Activated CD4-positive, alpha-beta T cell treated with anti-CD3 and anti-CD28 coated beads, Interleukin-2, amount 50 U/mL, for 24 hours (primary cell): ENCODE data around the gene LRRC73.
"Not testable (repeated sequence)": the region's sequence is repeated elsewhere in the genome, so short reads cannot be mapped to it uniquely, and the experiment has no call there.

Experiments
- DNase-seq, 2 donors: peaks; one replicate each; pipeline ENCODE4 v3.0.0-alpha.2; 2020; ENCODE audit warnings: low read depth in 1 of 2, low spot score in 1 of 2

The LRRC73 gene

DNA sequence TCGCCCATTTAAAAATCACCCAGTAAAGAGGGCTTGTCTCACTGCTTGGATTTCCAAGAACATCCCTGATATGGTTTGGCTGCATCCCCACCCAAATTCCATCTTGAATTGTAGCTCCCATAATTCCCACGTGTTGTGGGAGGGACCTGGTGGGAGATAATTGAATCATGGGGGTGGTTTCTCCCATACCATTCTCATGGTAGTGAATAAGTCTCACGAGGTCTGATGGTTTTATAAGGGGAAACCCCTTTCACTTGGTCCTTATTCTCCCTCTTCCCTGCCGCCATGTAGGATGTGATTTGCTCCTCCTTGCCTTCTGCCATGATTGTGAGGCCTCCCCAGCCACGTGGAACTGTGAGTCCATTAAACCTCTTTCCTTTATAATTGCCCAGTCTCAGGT lies 42.9 kb downstream of the LRRC73 start:
- DNase-seq: not testable (repeated sequence)

DNA sequence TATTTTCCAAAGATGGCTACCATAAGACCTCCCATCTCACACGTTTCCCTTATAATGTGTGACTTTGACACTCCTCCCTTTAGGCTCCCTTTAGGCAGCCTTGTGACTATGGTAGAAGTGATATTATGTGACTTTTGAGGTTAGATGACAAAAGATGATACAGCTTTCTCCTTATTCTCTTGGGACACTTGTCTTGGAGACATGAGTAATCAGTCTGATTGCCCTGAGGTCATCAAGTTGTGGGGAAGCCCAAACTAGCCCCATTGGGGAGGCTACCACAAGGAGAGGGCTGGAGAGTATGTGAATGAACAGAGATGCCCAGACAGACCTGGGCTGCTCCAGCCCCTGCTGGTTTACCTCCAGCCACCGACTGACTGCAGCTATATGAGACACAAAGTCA lies 44.2 kb downstream of the LRRC73 start:
- DNase-seq: no peak

DNA sequence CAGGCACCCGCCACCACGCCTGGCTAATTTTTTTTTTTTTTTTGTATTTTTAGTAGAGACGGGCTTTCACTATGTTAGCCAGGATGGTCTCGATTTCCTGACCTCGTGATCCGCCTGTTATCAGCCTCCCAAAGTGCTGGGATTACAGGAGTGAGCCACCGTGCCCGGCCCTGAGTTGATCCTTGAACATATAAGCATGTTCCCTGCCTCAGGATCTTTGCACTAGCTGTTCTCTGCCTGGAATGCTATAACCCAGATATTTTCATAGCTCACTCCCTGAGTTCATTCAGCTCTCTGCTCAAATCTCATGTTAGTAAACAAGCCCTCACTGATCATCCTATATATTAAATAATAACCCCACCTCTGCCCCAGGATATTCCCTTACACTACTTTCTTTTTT lies 45.8 kb downstream of the LRRC73 start:
- DNase-seq: no peak

DNA sequence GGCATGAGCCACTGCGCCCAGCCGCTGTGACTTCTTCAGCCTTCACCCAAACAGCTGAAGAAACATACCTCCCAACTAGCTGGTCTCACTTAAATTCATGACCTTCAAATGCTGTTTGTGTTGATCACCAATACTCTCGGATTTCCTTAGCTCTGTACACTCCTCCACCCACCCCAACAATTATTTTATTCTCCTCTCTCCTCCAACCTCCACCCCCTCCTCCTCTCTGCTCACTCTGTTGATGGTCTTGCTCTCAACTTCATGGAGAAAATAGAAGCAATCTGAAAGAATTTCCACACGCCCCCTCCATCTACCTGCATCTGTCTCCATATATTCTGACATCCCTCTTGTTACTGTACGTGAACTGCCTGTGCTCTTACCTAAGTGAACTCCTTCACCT lies 48.2 kb downstream of the LRRC73 start:
- no peak for DNase-seq

DNA sequence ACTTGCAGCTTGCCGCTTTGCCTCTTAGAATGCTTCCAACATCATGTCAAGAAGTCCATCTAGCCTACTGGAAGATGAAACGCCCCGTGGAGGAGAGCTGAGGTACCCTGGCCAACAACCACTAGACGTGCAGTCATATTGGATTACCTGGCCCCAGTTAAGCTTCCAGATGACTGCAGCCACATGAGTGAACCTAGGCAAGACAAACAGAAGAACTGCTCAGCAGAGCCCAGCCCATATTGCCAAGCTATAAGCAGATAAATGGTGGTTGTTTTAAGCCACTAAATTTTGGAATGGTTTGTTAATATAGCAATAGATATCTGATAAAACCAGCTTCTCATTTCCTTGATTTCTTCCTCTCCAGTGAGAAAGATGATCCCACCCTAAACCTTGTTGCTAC lies 50.1 kb downstream of the LRRC73 start:
- no peak for DNase-seq

DNA sequence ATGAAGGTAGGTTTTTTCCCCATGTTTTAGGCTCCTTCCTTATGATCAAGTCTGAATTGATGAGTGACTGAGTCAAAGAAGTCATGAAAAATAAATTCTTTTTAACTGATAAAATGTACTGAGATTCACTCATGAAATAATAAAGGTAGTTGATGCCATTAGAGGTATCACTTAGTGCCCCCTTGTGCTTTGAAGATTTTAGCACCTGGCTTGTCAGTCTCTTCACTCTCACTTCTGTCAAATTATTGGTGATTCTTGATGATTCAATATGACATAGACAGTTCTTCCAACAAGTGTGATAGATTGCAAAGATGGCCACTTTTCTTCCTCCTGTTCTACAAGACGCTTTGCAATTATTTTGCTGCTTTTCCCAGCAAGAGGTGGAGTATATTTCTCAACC lies 50.6 kb downstream of the LRRC73 start:
- DNase-seq: no peak

DNA sequence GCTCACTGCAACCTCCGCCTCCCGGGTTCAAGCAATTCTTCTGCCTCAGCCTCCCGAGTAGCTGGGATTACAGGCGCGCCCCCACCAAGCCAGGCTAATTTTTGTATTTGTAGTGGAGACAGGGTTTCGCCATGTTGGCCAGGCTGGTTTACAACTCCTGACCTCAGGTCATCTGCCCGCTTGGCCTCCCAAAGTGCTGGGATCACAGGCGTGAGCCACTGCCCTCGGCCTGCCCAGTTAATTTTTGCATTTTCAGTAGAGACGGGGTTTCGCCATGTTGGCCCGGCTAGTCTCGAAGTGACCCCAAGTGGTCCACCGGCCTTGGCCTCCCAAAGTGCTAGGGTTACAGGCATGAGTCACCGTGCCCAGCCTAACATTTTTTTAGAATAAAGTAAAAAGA lies 52.0 kb downstream of the LRRC73 start:
- DNase-seq: not testable (repeated sequence)

DNA sequence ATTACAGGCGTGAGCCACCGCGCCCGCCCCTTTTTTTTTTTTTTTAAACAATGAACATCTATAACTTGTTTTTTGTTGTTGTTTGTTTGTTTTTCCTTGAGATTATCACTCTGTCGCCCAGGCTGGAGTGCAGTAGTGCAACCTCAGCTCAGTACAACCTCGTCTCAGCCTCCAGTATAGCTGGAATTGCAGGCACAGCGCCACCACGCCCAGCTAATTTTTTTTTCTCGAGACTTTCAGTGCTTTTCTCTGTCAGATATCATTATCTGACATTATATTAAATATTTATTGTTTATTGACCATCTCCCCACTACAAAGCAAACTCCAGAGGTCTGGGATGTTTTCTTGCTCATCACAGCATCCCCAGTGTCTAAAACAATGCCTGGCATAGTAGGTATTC lies 52.5 kb downstream of the LRRC73 start:
- no peak for DNase-seq
